Esophagus (tissue), 2 donors: ENCODE data around the gene TRUB1. TPM values are rescaled to one million over a fixed set of nuclear protein-coding genes. Genes with fewer than 3 reads are reported as not detected.

ENCODE experiments used
- H3K27ac ChIP-seq, 2 donors: one replicate each; pipeline ENCODE4 v1.5.1; 2013; ENCODE audit warnings: low read depth in 2 of 2, mild to moderate bottlenecking in 2 of 2, inconsistent platforms in 1 of 2, low read length in 1 of 2, moderate library complexity in 1 of 2
- H3K27me3 ChIP-seq, 2 donors: one replicate each; pipeline ENCODE4 v1.6.1; 2013; ENCODE audit warnings: low read length in 2 of 2, control low read depth in 1 of 2, mild to moderate bottlenecking in 1 of 2; ENCODE audit not compliant: insufficient read depth in 2 of 2, control insufficient read depth in 1 of 2
- H3K36me3 ChIP-seq, 2 donors: one replicate each; pipeline ENCODE4 v1.6.1; 2013; ENCODE audit warnings: low read length in 1 of 2; ENCODE audit not compliant: control insufficient read depth in 2 of 2, insufficient read depth in 2 of 2
- H3K4me1 ChIP-seq, 2 donors: one replicate each; pipeline ENCODE4 v1.6.1; 2013; ENCODE audit warnings: low read length in 1 of 2; ENCODE audit not compliant: control insufficient read depth in 2 of 2, insufficient read depth in 2 of 2
- H3K4me3 ChIP-seq, 2 donors: one replicate each; pipeline ENCODE4 v1.5.1; 2013; ENCODE audit warnings: low read length in 2 of 2, mild to moderate bottlenecking in 2 of 2, low read depth in 1 of 2, moderate library complexity in 1 of 2
- H3K9me3 ChIP-seq, 2 donors: one replicate each; pipeline ENCODE4 v1.6.1; 2013; ENCODE audit warnings: mild to moderate bottlenecking in 2 of 2, low read depth in 1 of 2, low read length in 1 of 2, moderate library complexity in 1 of 2; ENCODE audit not compliant: control insufficient read depth in 2 of 2, insufficient read depth in 1 of 2
- WGBS, 2 donors: extraction: QIAGEN DNeasy Blood & Tissue Kit; methylation state at CpG; one replicate each; pipeline ENCODE4 v1.1.7; 2013; 5-methylcytosine and 5-hydroxymethylcytosine counted together
- polyA plus RNA-seq, 2 donors: library from polyadenylated mRNA; stranded (reverse); fragments of 200-250 nt; gene quantifications; one replicate each; pipeline ENCODE4 v1.2.3, GENCODE V29; 2013
- donor health status: healthy with polysubstance abuse.
- donor health status: Bipolar disorder and iron deficiency.

The TRUB1 gene
- polyA plus RNA-seq, 2 donors: 4.0 to 6.0 TPM

DNA sequence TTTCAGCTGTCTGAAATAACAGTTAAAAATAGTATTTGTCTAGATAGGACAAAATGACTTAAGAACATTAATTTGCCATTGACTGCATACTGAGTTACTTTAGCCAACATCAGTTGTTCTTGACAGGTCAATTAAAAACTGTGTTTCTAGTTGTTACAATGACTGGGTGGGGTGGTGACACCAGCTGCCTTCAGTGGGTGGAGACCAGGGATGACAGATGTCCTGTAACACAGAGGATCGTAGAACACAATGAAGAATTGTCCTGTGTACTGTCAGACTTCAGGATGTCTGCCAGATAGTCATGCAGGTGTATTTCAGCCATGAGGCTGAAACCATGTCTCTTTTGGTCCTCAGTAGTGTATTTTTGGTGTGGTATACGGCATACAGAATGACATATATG lies 24.4 kb downstream of the TRUB1 start:
- 77 to 80% methylated on average over 2 of the region's 2 CpGs for WGBS, 2 donors
- no peak overlapping the region for H3K27ac ChIP-seq
- no peak overlapping the region for H3K4me3 ChIP-seq
- no peaks in the 10 kb centered on the region for H3K9me3 ChIP-seq
- no peaks in the 10 kb centered on the region for H3K4me1 ChIP-seq
- H3K27me3 ChIP-seq: no peaks in the 10 kb centered on the region
- H3K36me3 ChIP-seq: peaks cover 2% of the 10 kb centered on the region in 2 donors

DNA sequence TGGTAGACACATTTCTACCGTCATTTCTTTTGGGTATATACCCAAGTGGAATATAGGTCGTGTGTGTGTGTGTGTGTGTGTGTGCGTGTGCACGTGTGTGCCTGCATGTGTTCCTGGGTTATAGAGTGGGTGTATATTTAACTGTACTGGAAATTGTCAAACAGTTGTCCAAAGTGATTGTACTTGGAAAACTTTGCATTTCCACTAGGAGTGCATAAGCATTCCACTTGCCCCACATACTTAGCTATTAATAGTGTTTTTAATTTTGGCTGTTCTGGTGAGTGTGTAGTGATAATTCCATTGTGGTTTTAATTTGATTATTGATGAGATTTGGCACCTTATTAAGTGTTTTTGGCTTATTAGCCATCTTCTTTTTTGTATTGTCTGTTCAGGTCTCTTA lies 25.9 kb downstream of the TRUB1 start:
- 92 to 96% methylated on average over 4 of the region's 4 CpGs for WGBS, 2 donors
- H3K4me3 ChIP-seq: no peak overlapping the region
- no peaks in the 10 kb centered on the region for H3K9me3 ChIP-seq
- no peaks in the 10 kb centered on the region for H3K4me1 ChIP-seq
- H3K36me3 ChIP-seq: peaks cover 2% of the 10 kb centered on the region in 2 donors
- no peak overlapping the region for H3K27ac ChIP-seq
- no peaks in the 10 kb centered on the region for H3K27me3 ChIP-seq

DNA sequence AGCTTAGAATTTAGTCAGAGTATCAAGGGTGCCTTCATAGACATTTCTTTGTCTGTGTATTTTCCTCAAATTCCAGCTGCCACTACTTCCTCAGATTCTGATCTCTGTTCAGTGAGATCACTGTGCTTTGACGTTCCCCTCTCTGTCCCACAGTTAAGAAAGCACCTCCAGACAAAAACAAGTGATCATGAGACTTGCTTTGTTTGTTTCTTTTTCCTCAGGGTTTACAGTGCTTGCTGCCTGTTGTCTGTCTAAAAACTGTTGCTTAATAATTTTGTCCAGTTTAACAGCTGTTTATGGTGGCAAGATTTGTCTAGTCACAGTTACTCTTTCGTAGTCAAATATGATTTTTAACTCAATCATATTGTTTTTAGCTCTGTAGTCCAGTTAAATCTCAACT lies 29.1 kb downstream of the TRUB1 start:
- 61 to 68% methylated on average over 2 of the region's 2 CpGs for WGBS, 2 donors
- Histone ChIP-seq H3K9me3 (no peaks in the 10 kb centered on the region), H3K27me3 (no peaks in the 10 kb centered on the region), H3K27ac (no peak overlapping the region), H3K36me3 (peaks cover 0 to 2% of the 10 kb centered on the region in 2 donors), H3K4me1 (no peaks in the 10 kb centered on the region), H3K4me3 (no peak overlapping the region)

DNA sequence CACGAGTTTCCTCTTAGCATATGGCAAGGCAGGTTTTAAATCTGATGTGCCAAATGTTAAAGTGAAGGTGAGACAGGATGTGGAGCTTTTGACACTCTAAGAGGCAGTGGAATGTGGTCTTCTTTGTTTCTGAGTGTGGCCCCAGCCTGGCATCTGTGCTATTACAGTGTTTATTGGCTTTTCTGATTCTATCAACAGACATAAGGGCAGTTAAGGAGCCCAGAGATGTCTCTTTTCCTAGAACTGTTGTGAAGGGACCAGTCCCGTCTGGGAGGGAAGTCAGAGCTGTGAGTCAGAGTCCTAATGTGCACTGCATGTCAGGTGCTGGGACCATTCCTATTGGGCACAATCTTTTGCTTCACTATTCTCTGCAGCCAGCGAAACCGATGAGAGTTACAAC lies 32.5 kb downstream of the TRUB1 start:
- no peak overlapping the region for H3K4me3 ChIP-seq
- no peaks in the 10 kb centered on the region for H3K36me3 ChIP-seq
- H3K27ac ChIP-seq: no peak overlapping the region
- H3K4me1 ChIP-seq: no peaks in the 10 kb centered on the region
- H3K9me3 ChIP-seq: no peaks in the 10 kb centered on the region
- 78 to 83% methylated on average over 4 of the region's 4 CpGs for WGBS, 2 donors
- H3K27me3 ChIP-seq: no peaks in the 10 kb centered on the region

DNA sequence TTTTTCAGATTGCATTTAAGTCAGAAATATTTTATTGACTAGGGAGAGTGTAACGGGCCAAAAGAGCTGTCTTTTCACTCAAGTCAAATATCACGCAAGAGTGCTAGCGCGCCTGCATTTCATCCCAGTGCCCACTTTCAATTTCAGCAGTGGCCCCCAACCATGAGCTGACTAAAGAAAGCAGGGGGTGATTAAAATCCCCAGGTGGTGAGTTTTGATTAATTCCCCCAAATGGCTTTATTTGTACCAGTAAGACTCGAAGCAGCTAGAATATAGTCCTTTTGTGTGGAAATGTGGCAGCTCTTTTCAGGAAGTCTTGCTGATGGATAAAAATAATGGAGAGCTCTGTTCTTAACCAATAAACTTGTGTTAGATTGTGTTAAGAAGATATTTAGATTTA lies 35.3 kb downstream of the TRUB1 start:
- Histone ChIP-seq H3K4me1 (no peaks in the 10 kb centered on the region), H3K4me3 (no peak overlapping the region), H3K9me3 (no peaks in the 10 kb centered on the region), H3K36me3 (no peaks in the 10 kb centered on the region), H3K27me3 (no peaks in the 10 kb centered on the region), H3K27ac (no peak overlapping the region)
- 96% methylated on average over 5 of the region's 5 CpGs for WGBS, 2 donors

DNA sequence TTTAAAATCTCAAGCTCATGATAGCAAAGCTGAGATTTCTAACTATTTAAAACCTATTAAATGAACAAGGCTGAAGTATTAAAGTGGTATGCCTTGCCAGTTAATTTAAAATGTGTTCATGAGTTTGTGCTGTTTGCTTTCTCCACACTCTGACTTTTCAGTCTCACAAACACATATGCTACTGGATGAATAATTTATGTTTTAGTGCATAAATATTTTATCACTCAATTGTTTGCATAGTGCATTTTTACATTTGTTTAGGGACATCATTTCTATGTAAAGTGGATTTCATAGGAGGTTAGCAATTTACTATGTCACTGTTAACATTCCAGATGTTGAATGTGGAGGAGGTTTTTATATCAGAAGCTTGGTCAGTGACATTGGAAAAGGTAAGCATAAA lies 36.0 kb downstream of the TRUB1 start:
- no peak overlapping the region for H3K4me3 ChIP-seq
- no peaks in the 10 kb centered on the region for H3K9me3 ChIP-seq
- no peaks in the 10 kb centered on the region for H3K27me3 ChIP-seq
- H3K27ac ChIP-seq: no peak overlapping the region
- no peaks in the 10 kb centered on the region for H3K36me3 ChIP-seq
- no peaks in the 10 kb centered on the region for H3K4me1 ChIP-seq

DNA sequence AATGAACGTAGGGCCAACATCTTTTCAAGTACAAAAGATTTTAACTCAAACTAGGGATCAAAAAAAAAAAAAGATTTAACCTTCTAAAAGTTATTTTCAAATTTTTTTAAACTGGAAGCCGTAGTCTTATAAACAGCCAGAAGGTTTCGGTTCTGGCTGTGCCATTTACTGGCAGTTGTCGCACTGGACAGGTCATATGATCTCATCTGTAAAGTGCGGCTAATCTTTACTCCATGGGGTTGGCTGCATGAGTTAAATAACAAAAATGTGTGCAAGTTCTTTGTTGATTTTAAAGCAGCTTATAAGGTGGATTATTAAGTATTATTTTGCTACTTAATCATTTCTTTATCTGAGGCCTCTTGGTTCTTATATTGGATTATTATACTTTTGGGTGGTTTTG lies 36.6 kb downstream of the TRUB1 start:
- Histone ChIP-seq H3K9me3 (no peaks in the 10 kb centered on the region), H3K27ac (no peak overlapping the region), H3K4me1 (no peaks in the 10 kb centered on the region), H3K36me3 (no peaks in the 10 kb centered on the region), H3K27me3 (no peaks in the 10 kb centered on the region), H3K4me3 (no peak overlapping the region)
- WGBS, 2 donors: 87% methylated on average over 5 of the region's 5 CpGs

DNA sequence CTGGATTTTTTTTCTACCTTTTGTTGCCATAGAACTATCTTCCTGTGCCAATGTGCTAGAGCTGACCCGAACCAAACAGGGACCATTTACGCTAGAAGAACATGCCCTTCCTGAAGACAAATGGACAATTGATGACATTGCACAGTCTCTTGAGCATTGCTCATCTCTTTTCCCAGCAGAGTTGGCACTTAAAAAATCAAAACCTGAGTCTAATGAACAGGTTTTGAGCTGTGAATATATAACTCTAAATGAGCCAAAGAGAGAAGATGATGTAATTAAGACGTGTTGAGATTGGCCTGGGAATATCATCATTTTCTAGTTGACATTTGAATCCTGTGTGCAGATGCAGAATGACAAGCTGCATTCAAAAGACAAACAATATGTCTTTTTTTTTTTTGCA lies 37.1 kb downstream of the TRUB1 start:
- Histone ChIP-seq H3K27ac (peak overlapping the region in 1 of 2 donors; percentile 13), H3K4me3 (no peak overlapping the region), H3K27me3 (no peaks in the 10 kb centered on the region), H3K4me1 (no peaks in the 10 kb centered on the region), H3K36me3 (no peaks in the 10 kb centered on the region), H3K9me3 (peaks cover 0 to 1% of the 10 kb centered on the region in 2 donors)
- 57 to 72% methylated on average over 3 of the region's 3 CpGs for WGBS, 2 donors

DNA sequence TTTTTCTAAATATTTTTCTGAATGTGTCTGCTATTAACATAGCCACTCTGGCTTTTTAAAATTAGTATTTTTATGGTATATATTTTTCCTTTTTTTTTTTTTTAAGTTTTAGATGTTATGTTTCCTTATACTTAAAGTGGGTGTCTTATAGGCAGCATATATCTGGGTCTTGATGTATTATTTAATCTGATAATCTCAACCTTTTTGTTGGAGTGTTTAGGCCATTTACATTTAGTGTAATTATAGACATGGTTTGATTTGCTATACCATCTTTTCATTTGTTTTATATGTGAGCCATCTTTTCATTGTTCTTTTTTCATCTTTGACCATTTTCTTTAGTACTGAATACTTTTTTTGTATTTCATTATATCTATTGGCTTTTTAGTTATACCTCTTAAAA lies 45.0 kb downstream of the TRUB1 start:
- Histone ChIP-seq H3K27me3 (no peaks in the 10 kb centered on the region), H3K27ac (no peak overlapping the region), H3K4me1 (no peaks in the 10 kb centered on the region), H3K4me3 (no peak overlapping the region), H3K9me3 (peaks cover 0 to 5% of the 10 kb centered on the region in 2 donors), H3K36me3 (no peaks in the 10 kb centered on the region)

DNA sequence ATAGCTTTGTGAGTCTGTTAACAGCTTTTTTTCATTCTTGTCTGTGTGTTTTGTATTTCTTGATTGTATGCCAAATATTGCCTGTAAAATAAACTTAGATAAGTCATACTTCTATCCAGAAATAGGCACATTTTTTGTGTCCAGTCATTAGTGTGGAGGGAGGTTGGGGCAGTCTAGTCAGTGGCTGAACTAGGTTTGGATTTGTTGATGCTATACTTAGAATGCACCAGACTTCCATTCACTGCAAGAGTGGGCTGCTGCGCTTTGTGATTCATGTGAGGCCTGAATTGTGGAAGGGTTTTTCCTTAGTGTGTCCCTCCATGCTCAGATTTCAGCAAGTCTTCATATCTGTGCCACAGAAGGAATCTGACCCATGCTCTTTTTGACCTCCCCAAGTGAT lies 50.0 kb downstream of the TRUB1 start:
- Histone ChIP-seq H3K9me3 (no peaks in the 10 kb centered on the region), H3K4me3 (no peak overlapping the region)

More for the DNA sequence above, 50.0 kb downstream of the TRUB1 start:
- Histone ChIP-seq H3K4me1 (no peaks in the 10 kb centered on the region), H3K27ac (no peak overlapping the region), H3K36me3 (no peaks in the 10 kb centered on the region), H3K27me3 (no peaks in the 10 kb centered on the region)
- WGBS, 2 donors: 73 to 100% methylated on average over 1 of the region's 1 CpG
